Upper lobe of left lung (tissue), 6 donors: ENCODE data around the gene C10orf88. TPM values are rescaled to one million over a fixed set of nuclear protein-coding genes. Genes with fewer than 3 reads are reported as not detected.
A peak's percentile ranks its signal among the peaks of the same experiment; 100 is the strongest.

Experiments
- ATAC-seq, 2 donors: fragments of 200-7000 bp; cut with Tn5 transposase; one replicate each; pipeline ENCODE4 v1.9.1; 2022; ENCODE audit warnings: mild to moderate bottlenecking in 2 of 2, moderate library complexity in 2 of 2; ENCODE audit not compliant: low FRiP score in 2 of 2
- DNase-seq, 2 donors: peaks; one replicate each; pipeline ENCODE4 v3.0.0-alpha.2; 2019 to 2020
- H3K27ac ChIP-seq, 4 donors: fragments of 200-600 bp; sonication (generic); one replicate each; pipeline ENCODE4 v1.5.1; 2016 to 2019
- H3K27me3 ChIP-seq, 4 donors: fragments of 200-600 bp; sonication (generic); one replicate each; pipeline ENCODE4 v1.5.1; 2017 to 2019
- H3K36me3 ChIP-seq, 4 donors: fragments of 200-600 bp; sonication (generic); one replicate each; pipeline ENCODE4 v1.5.1; 2016 to 2019
- H3K4me1 ChIP-seq, 4 donors: fragments of 200-600 bp; sonication (generic); one replicate each; pipeline ENCODE4 v1.5.1; 2018 to 2019
- H3K4me3 ChIP-seq, 4 donors: fragments of 200-600 bp; sonication (generic); one replicate each; pipeline ENCODE4 v1.5.1; 2017 to 2019; ENCODE audit warnings: mild to moderate bottlenecking in 2 of 4, moderate library complexity in 1 of 4
- H3K9me3 ChIP-seq, 4 donors: fragments of 200-600 bp; sonication (generic); one replicate each; pipeline ENCODE4 v1.5.1; 2018 to 2019
- EP300 ChIP-seq, 4 donors: sonication (generic); formaldehyde crosslinking; IDR thresholded peaks; one replicate each; pipeline ENCODE4 v1.5.1; 2017; ENCODE audit warnings: antibody characterized with exemption in 4 of 4, control low read depth in 2 of 4
- POLR2A ChIP-seq, 4 donors: fragments of 450-650 bp; IDR thresholded peaks; one replicate each; pipeline ENCODE4 v1.5.1; 2016 to 2017; ENCODE audit warnings: antibody characterized with exemption in 4 of 4, mild to moderate bottlenecking in 2 of 4
- POLR2AphosphoS5 ChIP-seq, 2 donors: sonication (generic); formaldehyde crosslinking; IDR thresholded peaks; one replicate each; pipeline ENCODE4 v1.5.1; 2017; ENCODE audit warnings: antibody characterized with exemption in 2 of 2
- WGBS, 2 donors: methylation state at CpG; one replicate each; pipeline ENCODE4 v1.1.5; 2017 to 2018; 5-methylcytosine and 5-hydroxymethylcytosine counted together
- total RNA-seq, 6 donors: library from RNA; depleted of rRNA in 4 of 6; stranded (reverse); fragments of >200 nt in 4 of 6; gene quantifications; one replicate each; pipeline versions ENCODE4 v1.1.0 to v1.2.1, GENCODE V29; 2016 to 2021
- TF ChIP-seq, protein P1 (sequence below), 6 experiments: fragments of 450-650 bp in 4 of 6; fragments of 200-600 bp in 2 of 6; sonication (generic) in 2 of 6; IDR thresholded peaks; one replicate each; pipeline ENCODE4 v1.5.1; 2016 to 2019; ENCODE audit warnings: antibody characterized with exemption in 6 of 6
- donor health status: DM: no; HTN: no; CAD: no; lungs with moderate emphysema.
- donor health status: DM: no; HTN: yes; CAD: no; lungs with severe emphysema.

C10orf88 gene
- total RNA-seq, 6 donors from 2014 or later, result 3.9 to 8.8 (median 5.4) TPM

DNA sequence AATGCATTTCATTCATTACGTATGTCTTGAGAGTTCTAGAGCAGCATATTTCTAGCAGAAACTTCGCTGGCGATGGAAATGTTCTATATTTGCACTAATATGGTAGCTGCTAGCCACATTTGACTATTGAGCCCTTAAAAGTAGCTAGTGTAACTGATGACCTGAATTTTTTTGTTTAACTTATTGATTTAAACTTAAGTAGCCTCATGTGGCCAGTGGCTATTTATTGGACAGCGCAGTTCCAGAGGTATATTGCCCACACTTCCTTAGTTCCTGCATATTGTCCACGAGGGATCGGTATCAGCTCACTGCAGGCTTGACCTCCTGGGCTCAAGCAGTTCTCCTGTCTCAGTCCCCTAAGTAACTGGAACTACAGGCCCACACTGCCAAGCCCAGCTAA, 29.9 kb upstream of the C10orf88 start:
- Histone ChIP-seq H3K36me3 (peaks cover 0 to 4% (median 0%) of the 10 kb centered on the region in 4 donors), H3K4me1 (peaks cover 10 to 16% (median 13%) of the 10 kb centered on the region in 4 donors), H3K27me3 (no peaks in the 10 kb centered on the region), H3K27ac (no peak overlapping the region), H3K4me3 (no peak overlapping the region), H3K9me3 (no peaks in the 10 kb centered on the region)
- ATAC-seq, result no peak
- WGBS, 2 donors, result 94 to 95% methylated on average over 6 of the region's 6 CpGs
- TF ChIP-seq POLR2A (IDR thresholded peaks at IDR 0.05), result no peak
- TF ChIP-seq EP300 (IDR thresholded peaks at IDR 0.05), result no peak
- no peak for TF ChIP-seq POLR2AphosphoS5 (IDR thresholded peaks at IDR 0.05)
- TF ChIP-seq, protein P1, sequence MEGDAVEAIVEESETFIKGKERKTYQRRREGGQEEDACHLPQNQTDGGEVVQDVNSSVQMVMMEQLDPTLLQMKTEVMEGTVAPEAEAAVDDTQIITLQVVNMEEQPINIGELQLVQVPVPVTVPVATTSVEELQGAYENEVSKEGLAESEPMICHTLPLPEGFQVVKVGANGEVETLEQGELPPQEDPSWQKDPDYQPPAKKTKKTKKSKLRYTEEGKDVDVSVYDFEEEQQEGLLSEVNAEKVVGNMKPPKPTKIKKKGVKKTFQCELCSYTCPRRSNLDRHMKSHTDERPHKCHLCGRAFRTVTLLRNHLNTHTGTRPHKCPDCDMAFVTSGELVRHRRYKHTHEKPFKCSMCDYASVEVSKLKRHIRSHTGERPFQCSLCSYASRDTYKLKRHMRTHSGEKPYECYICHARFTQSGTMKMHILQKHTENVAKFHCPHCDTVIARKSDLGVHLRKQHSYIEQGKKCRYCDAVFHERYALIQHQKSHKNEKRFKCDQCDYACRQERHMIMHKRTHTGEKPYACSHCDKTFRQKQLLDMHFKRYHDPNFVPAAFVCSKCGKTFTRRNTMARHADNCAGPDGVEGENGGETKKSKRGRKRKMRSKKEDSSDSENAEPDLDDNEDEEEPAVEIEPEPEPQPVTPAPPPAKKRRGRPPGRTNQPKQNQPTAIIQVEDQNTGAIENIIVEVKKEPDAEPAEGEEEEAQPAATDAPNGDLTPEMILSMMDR (IDR thresholded peaks at IDR 0.05), result no peak
- no peak for DNase-seq

DNA sequence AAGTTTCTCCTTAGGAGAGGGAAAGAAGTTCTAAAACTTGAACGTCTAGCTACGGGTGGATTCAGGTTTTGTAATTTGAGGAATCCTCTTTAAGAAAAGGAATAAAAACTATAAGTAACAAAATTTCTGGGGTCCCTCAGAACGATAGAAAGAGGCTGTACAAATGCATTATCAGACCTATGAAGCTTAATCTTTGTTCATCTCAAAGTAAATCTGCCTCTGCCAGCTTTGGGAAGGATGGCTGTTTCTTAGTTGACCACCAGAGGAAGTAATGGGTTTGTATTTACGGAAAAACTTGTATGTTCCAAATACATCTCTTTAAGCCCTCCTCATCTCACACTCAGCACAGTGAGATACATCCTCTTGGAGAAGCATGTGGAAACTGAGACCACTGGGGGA, 27.0 kb upstream of the C10orf88 start:
- TF ChIP-seq, protein P1 (IDR thresholded peaks at IDR 0.05), result peak in 5 of 6 experiments; percentile 8 to 49 (median 22)
- TF ChIP-seq EP300 (IDR thresholded peaks at IDR 0.05) (no peak), POLR2AphosphoS5 (IDR thresholded peaks at IDR 0.05) (no peak)
- Histone ChIP-seq H3K27me3 (no peaks in the 10 kb centered on the region), H3K27ac (peak overlapping the region in 1 of 4 donors; percentile 96), H3K36me3 (peaks cover 0 to 4% (median 0%) of the 10 kb centered on the region in 4 donors), H3K4me1 (peaks cover 10 to 16% (median 13%) of the 10 kb centered on the region in 4 donors), H3K9me3 (no peaks in the 10 kb centered on the region), H3K4me3 (peak overlapping the region in 3 of 4 donors; percentile 68 to 90 (median 75))
- peak in 1 of 2 donors; percentile 20 for ATAC-seq
- 30 to 39% methylated on average over 4 of the region's 4 CpGs for WGBS, 2 donors
- no peak for DNase-seq

DNA sequence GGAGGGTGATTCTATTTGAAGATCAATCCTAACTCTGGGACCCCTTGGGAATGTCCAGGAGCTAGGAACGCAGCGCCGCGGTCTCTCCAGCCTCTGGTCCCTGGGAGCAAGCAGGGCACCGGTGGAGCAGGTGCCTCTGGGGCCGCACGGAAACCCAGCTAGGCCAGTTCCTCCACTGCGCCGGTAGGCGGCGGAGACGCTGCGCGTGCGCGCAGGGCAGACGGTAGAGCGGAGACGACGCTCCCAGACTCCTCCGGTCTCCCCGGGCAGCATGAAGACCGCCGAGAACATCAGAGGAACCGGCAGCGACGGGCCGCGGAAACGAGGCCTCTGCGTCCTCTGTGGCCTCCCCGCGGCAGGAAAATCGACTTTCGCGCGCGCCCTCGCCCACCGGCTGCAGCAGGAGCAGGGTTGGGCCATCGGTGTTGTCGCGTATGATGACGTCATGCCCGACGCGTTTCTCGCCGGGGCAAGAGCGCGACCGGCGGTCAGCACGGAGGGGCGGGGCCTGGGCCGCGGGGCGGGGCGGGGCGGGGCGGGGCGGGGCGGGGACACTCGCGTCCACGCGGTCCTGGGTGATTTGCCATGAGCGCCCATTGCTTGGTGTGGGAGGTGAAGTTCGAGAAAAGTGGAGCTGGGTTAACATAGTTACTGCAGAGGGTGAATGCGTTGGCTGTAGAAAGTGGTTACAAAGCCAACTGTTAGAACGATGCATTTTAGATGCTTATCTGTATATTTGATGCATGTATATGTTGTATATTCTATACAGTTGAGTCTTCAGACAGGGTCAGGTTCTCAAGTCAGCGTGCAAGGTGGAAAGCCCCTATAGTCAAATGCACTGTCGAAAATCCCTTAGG, 26.4 kb upstream of the C10orf88 start, which contains the start of gene PSTK:
PSTK (plus strand) TSS at position 193 of the 857 bp plus-strand sequence; CDS start at position 272, 79 bp downstream.
- TF ChIP-seq POLR2A (IDR thresholded peaks at IDR 0.05) (peak in 2 of 4 donors; percentile 69 to 78), POLR2AphosphoS5 (IDR thresholded peaks at IDR 0.05) (peak; percentile 77 to 82), EP300 (IDR thresholded peaks at IDR 0.05) (peak in 1 of 4 donors; percentile 29)
- TF ChIP-seq, protein P1 (IDR thresholded peaks at IDR 0.05), result peak; percentile 95 to 100 (median 99)
- peaks cover 10 to 16% (median 13%) of the 10 kb centered on the region in 4 donors for H3K4me1 ChIP-seq
- DNase-seq (peak; percentile 89 to 96), ATAC-seq (peak; percentile 99)
- H3K4me3 ChIP-seq, result peak within 1 kb of the TSS; percentile 42 to 90 (median 72)
- H3K27me3 ChIP-seq, result no peaks in the 10 kb centered on the region
- peak within 1 kb of the TSS; percentile 87 to 96 (median 94) for H3K27ac ChIP-seq
- peaks cover 0 to 4% (median 0%) of the 10 kb centered on the region in 4 donors for H3K36me3 ChIP-seq
- H3K9me3 ChIP-seq, result no peaks in the 10 kb centered on the region
- WGBS, 2 donors, result 2 to 4% methylated on average over 10 to 47 of the region's 73 CpGs

DNA sequence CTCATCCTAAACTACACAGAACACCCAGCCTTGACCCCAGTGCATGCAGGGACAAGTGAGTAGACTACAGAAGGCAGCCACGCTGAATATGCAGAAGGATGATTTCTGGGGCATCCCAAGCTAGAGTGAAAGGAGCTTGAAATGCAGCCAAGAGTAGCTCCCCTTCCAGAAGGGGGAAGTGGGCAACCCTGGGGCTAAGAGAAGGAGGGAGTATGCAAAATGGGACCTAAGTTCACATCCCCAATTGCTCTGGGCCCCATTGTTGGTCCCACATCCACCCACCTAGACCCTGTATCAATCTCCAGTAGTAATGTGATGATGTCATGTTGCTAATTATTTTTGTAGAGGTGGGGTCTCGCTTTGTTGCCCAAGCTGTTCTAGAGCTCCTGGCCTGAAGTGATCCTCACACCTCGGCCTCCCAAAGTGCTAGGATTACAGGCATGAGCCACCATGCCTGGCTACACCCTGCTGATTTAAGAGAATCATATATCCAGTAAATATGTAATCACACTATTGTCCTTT, 20.6 kb upstream of the C10orf88 start:
- H3K27me3 ChIP-seq, result no peaks in the 10 kb centered on the region
- ATAC-seq, result no peak
- 68 to 74% methylated on average over 3 of the region's 3 CpGs for WGBS, 2 donors
- H3K9me3 ChIP-seq, result no peaks in the 10 kb centered on the region
- H3K36me3 ChIP-seq, result no peaks in the 10 kb centered on the region
- TF ChIP-seq, protein P1 (IDR thresholded peaks at IDR 0.05), result no peak
- TF ChIP-seq EP300 (IDR thresholded peaks at IDR 0.05) (no peak), POLR2AphosphoS5 (IDR thresholded peaks at IDR 0.05) (no peak), POLR2A (IDR thresholded peaks at IDR 0.05) (no peak)
- no peak for DNase-seq
- no peak overlapping the region for H3K4me3 ChIP-seq
- peaks cover 1 to 4% (median 2%) of the 10 kb centered on the region in 4 donors for H3K4me1 ChIP-seq
- H3K27ac ChIP-seq, result no peak overlapping the region
